ENCODE data around the gene DISC1.

- TF ChIP-seq GATA2 (CRISPR knock-in tag; IDR thresholded peaks at IDR 0.05): no peak
- TF ChIP-seq REST (IDR thresholded peaks at IDR 0.05; ENCODE audit: low read depth, low read length): no peak
- no peak for TF ChIP-seq EZH2phosphoT487 (IDR thresholded peaks at IDR 0.05; ENCODE audit: borderline replicate concordance, low read depth)
- TF ChIP-seq CTCF (IDR thresholded peaks at IDR 0.05): no peak
Observed at GRCh38 chr1:231959225-231959884, 332.8 kb downstream of the DISC1 start.

All from SK-N-SH (cell line).